Neural cell (in vitro differentiated cells): ENCODE measurements around the gene PRKX. TPM values are rescaled to one million over a fixed set of nuclear protein-coding genes. Genes with fewer than 3 reads are reported as not detected.

Experiments used
- H2AFZ ChIP-seq: fragments of 200-600, 300-800 bp; sonication (generic), shearing (Covaris generic); 2 replicates; pipeline ENCODE4 v1.6.0; 2014; ENCODE audit warnings: low read depth, mild to moderate bottlenecking, antibody characterized with exemption, low read length, moderate library complexity
- H3F3A ChIP-seq: fragments of 200-600 bp; shearing (Covaris generic); 2 replicates; pipeline ENCODE4 v1.6.1; 2016; ENCODE audit warnings: mild to moderate bottlenecking, moderate library complexity, mixed read lengths, antibody characterized with exemption, low read length; ENCODE audit not compliant: insufficient read depth, poor library complexity, severe bottlenecking
- H3K27ac ChIP-seq: fragments of 200-600, 300-800 bp; sonication (generic), shearing (Covaris generic); 2 replicates; pipeline ENCODE4 v1.5.1; 2014; ENCODE audit warnings: mild to moderate bottlenecking, low read length, moderate library complexity
- H3K27me3 ChIP-seq: fragments of 300-800, 200-600 bp; sonication (generic), shearing (Covaris generic); 2 replicates; pipeline ENCODE4 v1.6.0; 2014; ENCODE audit warnings: mild to moderate bottlenecking, low read depth, low read length, moderate library complexity; ENCODE audit not compliant: insufficient read depth
- H3K36me3 ChIP-seq: fragments of 300-800, 200-600 bp; sonication (generic), shearing (Covaris generic); 2 replicates; pipeline ENCODE4 v1.5.1; 2014; ENCODE audit warnings: mild to moderate bottlenecking, antibody characterized with exemption, low read length, moderate library complexity; ENCODE audit not compliant: insufficient read depth
- H3K4me2 ChIP-seq: fragments of 300-800, 200-600 bp; sonication (generic), shearing (Covaris generic); 2 replicates; pipeline ENCODE4 v1.6.0; 2014; ENCODE audit warnings: mild to moderate bottlenecking, low read length
- H3K4me3 ChIP-seq: fragments of 300-800, 200-600 bp; sonication (generic), shearing (Covaris generic); 2 replicates; pipeline ENCODE4 v1.5.1; 2014; ENCODE audit warnings: mild to moderate bottlenecking, low read length, moderate library complexity
- H3K79me2 ChIP-seq: fragments of 200-600 bp; shearing (Covaris generic); replicated peaks from 2 replicates; pipeline ENCODE4 v1.6.0; 2014; ENCODE audit warnings: mild to moderate bottlenecking, low read length, moderate library complexity; ENCODE audit not compliant: insufficient read depth
- H3K9ac ChIP-seq: fragments of 300-800, 200-600 bp; sonication (generic), shearing (Covaris generic); 2 replicates; pipeline ENCODE4 v1.6.1; 2016; ENCODE audit warnings: mild to moderate bottlenecking, low read length, mixed read lengths
- H3K9me2 ChIP-seq: fragments of 200-600 bp; shearing (Covaris generic); 2 replicates; pipeline ENCODE4 v1.6.1; 2016; ENCODE audit warnings: mild to moderate bottlenecking, low read length, mixed read lengths; ENCODE audit not compliant: insufficient read depth
- H3K9me3 ChIP-seq: fragments of 200-600, 300-800 bp; sonication (generic), shearing (Covaris generic); 2 replicates; pipeline ENCODE4 v1.6.1; 2016; ENCODE audit warnings: mild to moderate bottlenecking, mixed run types, low read length, moderate library complexity, mixed read lengths
- H4K20me1 ChIP-seq: fragments of 200-600 bp; shearing (Covaris generic); 2 replicates; pipeline ENCODE4 v1.6.1; 2016; ENCODE audit warnings: mild to moderate bottlenecking, mixed run types; ENCODE audit not compliant: insufficient read depth
- EP300 ChIP-seq: fragments of 450-650 bp; conservative IDR thresholded peaks from 2 replicates; pipeline ENCODE4 v1.6.1; 2014; ENCODE audit warnings: antibody characterized with exemption, mild to moderate bottlenecking, moderate library complexity; ENCODE audit not compliant: poor library complexity, severe bottlenecking
- EZH2 ChIP-seq: fragments of 200-600, 300-800 bp; shearing (Covaris generic), sonication (generic); IDR thresholded peaks from 2 replicates; pipeline ENCODE4 v1.6.1; 2014; ENCODE audit warnings: antibody characterized with exemption, low read length, borderline replicate concordance, mild to moderate bottlenecking; ENCODE audit not compliant: insufficient read depth, poor library complexity, severe bottlenecking
- MXI1 ChIP-seq: fragments of 450-650 bp; conservative IDR thresholded peaks from 2 replicates; pipeline ENCODE4 v1.6.1; 2014; ENCODE audit warnings: antibody characterized with exemption, mild to moderate bottlenecking; ENCODE audit not compliant: poor library complexity, severe bottlenecking
- POLR2AphosphoS5 ChIP-seq: IDR thresholded peaks from 2 replicates; pipeline ENCODE4 v1.6.1; 2012
- RAD21 ChIP-seq: fragments of 450-650 bp; conservative IDR thresholded peaks from 2 replicates; pipeline ENCODE4 v1.6.1; 2014; ENCODE audit warnings: antibody characterized with exemption, mild to moderate bottlenecking, moderate library complexity
- REST ChIP-seq: IDR thresholded peaks from 2 replicates; pipeline ENCODE4 v1.6.1; 2012; ENCODE audit warnings: borderline replicate concordance
- SMC3 ChIP-seq: fragments of 450-650 bp; conservative IDR thresholded peaks from 2 replicates; pipeline ENCODE4 v1.6.1; 2014; ENCODE audit warnings: antibody characterized with exemption, mild to moderate bottlenecking, moderate library complexity; ENCODE audit not compliant: poor library complexity
- TAF1 ChIP-seq: IDR thresholded peaks from 2 replicates; pipeline ENCODE4 v1.6.1; 2012; ENCODE audit warnings: low read depth
- polyA plus RNA-seq: library from polyadenylated mRNA; depleted of rRNA; stranded (reverse); fragments of >200 nt; gene quantifications from 2 replicates; pipeline ENCODE4 v1.2.3, GENCODE V29; 2014
- TF ChIP-seq, protein P1 (sequence below): fragments of 450-650 bp; IDR thresholded peaks from 2 replicates; pipeline ENCODE4 v1.5.1; 2014; ENCODE audit warnings: antibody characterized with exemption, mild to moderate bottlenecking, moderate library complexity; ENCODE audit not compliant: poor library complexity, severe bottlenecking

PRKX gene
- polyA plus RNA-seq, 1 donor from 2014 or later: 27.4 TPM

DNA sequence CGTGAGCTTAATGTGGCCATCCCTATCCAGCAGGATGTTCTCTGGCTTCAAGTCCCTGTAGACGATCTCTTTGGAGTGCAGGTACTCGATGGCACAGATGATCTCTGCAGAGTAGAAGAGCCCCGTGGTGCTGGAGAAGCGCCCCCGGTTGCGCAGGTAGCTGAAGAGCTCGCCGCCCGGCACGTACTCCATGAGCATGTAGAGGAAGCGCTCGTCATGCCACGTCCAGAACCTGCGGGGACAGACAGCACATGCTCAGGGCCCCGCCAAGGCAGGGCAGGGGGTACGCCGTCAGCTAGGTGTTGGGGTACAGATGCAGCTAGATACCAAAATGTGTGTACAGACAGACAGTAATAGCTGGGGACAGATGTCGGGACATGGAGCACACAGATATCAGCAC lies 58.3 kb downstream of the PRKX start:
- no peak overlapping the region for H3K4me3 ChIP-seq
- no peak overlapping the region for H2AFZ ChIP-seq
- H3K27ac ChIP-seq: no peak overlapping the region
- no peaks in the 10 kb centered on the region for H3K27me3 ChIP-seq
- H3F3A ChIP-seq: no peaks in the 10 kb centered on the region
- H3K36me3 ChIP-seq: no peaks in the 10 kb centered on the region
- no peak overlapping the region for H3K9ac ChIP-seq
- no peaks in the 10 kb centered on the region for H3K79me2 ChIP-seq
- H3K4me2 ChIP-seq: no peak overlapping the region
- no peaks in the 10 kb centered on the region for H3K9me2 ChIP-seq
- TF ChIP-seq, protein P1, sequence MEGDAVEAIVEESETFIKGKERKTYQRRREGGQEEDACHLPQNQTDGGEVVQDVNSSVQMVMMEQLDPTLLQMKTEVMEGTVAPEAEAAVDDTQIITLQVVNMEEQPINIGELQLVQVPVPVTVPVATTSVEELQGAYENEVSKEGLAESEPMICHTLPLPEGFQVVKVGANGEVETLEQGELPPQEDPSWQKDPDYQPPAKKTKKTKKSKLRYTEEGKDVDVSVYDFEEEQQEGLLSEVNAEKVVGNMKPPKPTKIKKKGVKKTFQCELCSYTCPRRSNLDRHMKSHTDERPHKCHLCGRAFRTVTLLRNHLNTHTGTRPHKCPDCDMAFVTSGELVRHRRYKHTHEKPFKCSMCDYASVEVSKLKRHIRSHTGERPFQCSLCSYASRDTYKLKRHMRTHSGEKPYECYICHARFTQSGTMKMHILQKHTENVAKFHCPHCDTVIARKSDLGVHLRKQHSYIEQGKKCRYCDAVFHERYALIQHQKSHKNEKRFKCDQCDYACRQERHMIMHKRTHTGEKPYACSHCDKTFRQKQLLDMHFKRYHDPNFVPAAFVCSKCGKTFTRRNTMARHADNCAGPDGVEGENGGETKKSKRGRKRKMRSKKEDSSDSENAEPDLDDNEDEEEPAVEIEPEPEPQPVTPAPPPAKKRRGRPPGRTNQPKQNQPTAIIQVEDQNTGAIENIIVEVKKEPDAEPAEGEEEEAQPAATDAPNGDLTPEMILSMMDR: no peak
- TF ChIP-seq RAD21: no peak
- no peak for TF ChIP-seq SMC3
- TF ChIP-seq REST: no peak
- TF ChIP-seq MXI1: no peak
- TF ChIP-seq POLR2AphosphoS5: no peak
- no peak for TF ChIP-seq EP300
- TF ChIP-seq EZH2: no peak
- no peak for TF ChIP-seq TAF1
- no peaks in the 10 kb centered on the region for H4K20me1 ChIP-seq
- H3K9me3 ChIP-seq: no peaks in the 10 kb centered on the region

DNA sequence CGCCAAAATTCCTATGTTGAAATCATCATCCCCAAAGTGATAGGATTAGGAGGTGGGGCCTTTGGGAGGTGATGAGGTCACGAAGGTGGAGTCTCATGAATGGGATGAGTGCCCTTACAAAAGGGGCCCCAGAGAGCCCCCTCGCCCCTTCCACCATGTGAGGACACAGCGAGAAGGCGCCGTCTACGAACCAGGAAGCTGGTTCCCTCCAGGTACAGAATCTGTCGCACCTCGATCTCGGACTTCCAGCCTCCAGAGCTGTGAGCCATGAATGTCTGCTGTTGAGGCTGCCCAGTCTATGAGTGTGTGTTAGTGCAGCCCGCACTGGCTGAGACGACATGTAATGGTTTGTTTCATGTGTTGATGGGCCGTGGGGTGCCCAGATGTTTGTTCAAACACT lies 60.3 kb downstream of the PRKX start:
- Histone ChIP-seq H3K4me3 (no peak overlapping the region), H3F3A (no peaks in the 10 kb centered on the region), H3K9ac (no peak overlapping the region), H3K79me2 (no peaks in the 10 kb centered on the region), H2AFZ (no peak overlapping the region), H3K27ac (no peak overlapping the region), H3K9me2 (no peaks in the 10 kb centered on the region), H3K9me3 (no peaks in the 10 kb centered on the region), H4K20me1 (no peaks in the 10 kb centered on the region), H3K36me3 (no peaks in the 10 kb centered on the region), H3K27me3 (no peaks in the 10 kb centered on the region), H3K4me2 (no peak overlapping the region)
- no peak for TF ChIP-seq SMC3
- TF ChIP-seq EZH2: no peak
- no peak for TF ChIP-seq TAF1
- no peak for TF ChIP-seq MXI1
- no peak for TF ChIP-seq EP300
